ENCODE data around the gene UBR2.
"Not testable (repeated sequence)": the region's sequence is repeated elsewhere in the genome, so short reads cannot be mapped to it uniquely, and the experiment has no call there.

- TF ChIP-seq, protein P1, sequence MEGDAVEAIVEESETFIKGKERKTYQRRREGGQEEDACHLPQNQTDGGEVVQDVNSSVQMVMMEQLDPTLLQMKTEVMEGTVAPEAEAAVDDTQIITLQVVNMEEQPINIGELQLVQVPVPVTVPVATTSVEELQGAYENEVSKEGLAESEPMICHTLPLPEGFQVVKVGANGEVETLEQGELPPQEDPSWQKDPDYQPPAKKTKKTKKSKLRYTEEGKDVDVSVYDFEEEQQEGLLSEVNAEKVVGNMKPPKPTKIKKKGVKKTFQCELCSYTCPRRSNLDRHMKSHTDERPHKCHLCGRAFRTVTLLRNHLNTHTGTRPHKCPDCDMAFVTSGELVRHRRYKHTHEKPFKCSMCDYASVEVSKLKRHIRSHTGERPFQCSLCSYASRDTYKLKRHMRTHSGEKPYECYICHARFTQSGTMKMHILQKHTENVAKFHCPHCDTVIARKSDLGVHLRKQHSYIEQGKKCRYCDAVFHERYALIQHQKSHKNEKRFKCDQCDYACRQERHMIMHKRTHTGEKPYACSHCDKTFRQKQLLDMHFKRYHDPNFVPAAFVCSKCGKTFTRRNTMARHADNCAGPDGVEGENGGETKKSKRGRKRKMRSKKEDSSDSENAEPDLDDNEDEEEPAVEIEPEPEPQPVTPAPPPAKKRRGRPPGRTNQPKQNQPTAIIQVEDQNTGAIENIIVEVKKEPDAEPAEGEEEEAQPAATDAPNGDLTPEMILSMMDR (conservative IDR thresholded peaks at IDR 0.05; ENCODE audit: low read length): not testable (repeated sequence)
- TF ChIP-seq EZH2phosphoT487 (IDR thresholded peaks at IDR 0.05; ENCODE audit: borderline replicate concordance): not testable (repeated sequence)
These were observed 3.4 kb downstream of the UBR2 start for GRCh38 chr6:42567237-42567636.

All from Loucy (cell line).